Measurements from ENCODE around the gene PBX2.

GRCh38 chr6:32194388-32194787, 4.4 kb upstream of the PBX2 start:
- no peak for TF ChIP-seq CTCF (IDR thresholded peaks at IDR 0.05)
- no peak for TF ChIP-seq POLR2A (IDR thresholded peaks at IDR 0.05)

Measured in heart left ventricle (tissue), 13 donors.